Eye (tissue), 1 donor: ENCODE results near the gene RPP40.
A peak's percentile ranks its signal among the peaks of the same experiment; 100 is the strongest.

Experiments used
- DNase-seq: peaks from one replicate; pipeline ENCODE4 v3.0.0-alpha.2; 2015

RPP40 gene

DNA sequence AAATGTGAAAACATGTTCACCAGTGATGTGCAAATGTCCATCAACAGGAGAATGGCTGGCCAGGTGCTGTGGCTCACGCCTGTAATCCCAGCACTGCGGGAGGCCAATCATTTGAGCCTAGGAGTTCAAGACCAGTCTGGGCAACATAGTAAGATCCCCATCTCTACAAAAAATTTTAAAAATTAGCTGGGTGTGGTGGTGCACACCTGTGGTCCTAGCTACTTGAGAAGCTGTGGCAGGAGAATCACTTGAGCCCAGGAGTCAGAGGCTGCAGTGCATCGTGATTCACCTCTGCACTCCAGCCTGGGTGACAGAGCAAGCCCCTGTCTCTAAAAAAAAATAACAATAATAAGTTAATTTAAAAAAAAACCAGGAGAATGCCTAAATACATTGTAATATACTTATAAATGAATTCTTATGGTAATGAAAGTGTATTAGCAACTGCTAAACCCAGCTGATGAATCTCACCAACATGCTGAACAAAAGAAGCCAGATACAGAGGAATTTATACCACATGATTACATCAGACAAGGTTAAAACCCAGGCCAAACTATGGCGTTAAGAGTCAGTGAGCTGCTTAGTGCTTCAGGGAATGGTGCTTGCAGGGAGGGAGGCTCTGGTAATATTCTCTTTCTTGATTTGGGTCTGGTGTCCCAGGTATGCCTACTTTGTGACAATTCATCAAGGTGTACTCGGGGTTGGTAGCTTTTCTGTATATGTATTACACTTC, 36.4 kb downstream of the RPP40 start:
- no peak for DNase-seq

DNA sequence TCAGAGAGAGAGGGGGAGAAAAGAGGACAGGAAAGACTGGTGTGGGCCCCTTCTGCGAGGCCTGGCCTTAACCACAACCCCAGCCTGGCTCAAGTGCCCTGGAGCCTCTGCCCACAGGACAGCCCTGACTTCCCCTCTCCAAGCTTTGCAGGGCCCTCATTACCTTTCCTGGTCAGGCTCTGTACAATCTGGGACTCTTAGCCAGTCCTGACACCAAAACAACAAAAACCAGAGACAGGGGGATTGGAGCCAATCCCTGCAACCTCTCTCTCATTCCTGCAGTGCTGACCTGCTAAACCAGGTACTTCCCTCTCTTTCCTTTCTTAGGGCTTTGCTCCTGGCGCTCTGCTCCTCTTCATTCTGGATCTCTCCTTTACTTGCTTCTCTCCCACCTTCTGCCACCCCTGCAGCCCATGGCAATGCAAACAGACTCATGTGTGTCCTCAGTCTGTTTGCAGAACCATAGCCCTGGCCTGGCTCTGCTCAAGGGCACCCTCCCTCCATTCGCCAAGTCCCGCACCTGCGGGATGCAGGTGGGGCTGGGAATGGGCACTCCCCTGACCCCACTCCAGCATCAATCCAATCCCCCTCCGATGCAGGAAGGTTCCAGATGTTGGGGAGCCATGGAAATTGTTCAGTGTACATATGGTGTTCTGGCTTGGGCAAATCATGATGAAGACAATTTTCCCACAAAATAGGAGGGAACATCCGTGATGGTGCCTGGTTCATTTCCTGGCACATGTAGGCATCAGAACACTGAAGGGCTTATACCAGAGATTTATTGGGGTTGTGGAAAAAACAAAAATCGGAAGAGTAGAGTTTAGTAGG, 38.1 kb downstream of the RPP40 start:
- DNase-seq, result no peak

DNA sequence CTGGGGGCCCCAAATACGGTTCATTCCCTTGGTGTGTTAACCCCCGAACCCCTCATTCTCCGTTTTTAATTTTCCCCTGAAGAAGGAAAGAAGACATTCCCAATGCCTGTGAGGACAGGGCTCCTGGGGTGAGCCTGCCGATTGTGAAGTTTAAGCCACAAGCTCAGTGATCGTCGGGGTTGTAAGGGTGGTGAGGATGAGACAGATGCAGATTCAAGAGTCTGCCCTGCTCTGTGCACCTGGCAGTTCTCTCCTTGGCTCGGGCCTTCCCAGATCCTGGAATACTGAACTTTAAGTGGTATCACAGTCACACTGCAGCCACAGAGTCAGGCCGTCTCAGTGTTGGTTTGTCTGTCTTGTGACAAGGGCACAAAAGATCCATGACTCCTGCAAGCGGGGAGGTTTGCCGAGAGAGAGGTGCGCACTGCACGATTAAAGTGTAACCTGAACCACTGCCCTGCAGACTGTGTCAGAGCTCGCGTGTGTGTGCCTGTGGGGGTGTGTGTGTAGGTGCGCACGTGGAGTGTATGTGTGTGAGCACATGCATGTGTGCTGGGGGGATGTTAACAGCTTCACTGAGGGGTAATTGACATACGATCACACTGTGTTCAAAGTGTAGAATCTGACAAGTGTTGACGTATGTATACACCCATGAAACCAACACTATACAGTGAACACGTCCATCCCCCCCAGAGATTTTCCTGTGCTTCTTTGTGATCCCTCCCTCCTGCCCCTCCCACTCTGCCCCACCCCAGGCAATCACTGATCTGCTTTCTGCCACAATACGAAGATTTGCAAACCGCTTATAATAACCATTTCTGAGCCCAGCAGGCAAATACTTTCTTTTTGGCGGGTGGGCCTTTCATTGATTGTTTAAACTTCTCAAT, 38.9 kb downstream of the RPP40 start:
- peak; percentile 17 for DNase-seq

DNA sequence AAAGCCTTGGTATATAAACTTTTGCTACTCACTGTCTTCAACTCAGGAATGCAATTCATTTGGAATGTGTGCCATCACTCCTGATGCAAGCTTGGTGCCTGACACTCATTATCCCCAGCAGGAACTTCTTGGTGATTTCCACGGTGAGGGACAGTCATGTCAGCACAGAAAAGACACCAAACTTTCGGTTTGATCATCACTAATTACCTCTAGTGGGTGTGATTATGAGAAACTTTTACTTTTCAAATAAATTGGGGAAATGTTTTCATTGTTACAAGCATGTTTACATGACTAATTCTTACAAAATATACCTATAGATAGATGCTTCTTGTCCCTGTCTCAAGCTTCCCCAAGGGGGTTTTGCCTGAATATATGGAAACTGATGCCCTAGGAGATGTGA, 40.9 kb downstream of the RPP40 start:
- DNase-seq, result no peak

DNA sequence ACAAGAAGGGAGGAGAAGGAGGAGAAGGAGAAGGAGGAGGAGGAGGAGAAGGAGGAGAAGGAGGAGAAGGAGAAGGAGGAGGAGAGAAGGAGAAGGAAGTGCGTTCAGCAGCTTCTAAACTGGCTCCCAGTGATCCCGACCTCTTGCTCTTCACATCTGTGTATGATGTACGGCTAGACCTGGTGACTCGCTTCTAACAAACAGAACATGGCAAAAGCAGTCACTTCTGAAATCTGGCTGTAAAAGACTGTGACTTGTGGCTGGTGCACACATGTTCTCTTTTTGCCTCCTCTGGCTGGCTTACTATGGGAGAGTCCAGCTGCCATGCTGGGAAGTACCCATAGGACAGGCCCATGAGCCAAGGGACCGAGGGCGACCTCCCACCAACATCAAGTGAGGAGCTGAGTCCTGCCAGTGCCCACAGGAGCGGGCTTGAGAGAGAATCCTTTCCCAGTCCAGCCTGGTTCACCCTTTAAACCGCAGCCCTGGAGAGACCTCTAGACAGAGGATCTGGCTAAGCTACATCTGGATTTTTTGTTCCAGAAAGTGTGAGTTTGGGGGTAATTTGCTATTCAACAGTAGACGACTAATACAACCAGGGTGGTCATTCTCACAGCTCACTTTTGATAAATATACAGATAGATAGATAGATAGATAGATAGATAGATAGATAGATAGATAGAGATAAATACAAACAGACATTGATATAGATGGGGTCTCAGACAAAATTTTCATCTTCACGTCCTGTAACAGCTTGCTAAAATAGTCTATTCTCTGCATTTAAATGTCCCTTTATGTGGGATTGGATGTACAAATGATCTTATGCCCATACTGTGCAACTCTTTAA, 42.3 kb downstream of the RPP40 start:
- no peak for DNase-seq

DNA sequence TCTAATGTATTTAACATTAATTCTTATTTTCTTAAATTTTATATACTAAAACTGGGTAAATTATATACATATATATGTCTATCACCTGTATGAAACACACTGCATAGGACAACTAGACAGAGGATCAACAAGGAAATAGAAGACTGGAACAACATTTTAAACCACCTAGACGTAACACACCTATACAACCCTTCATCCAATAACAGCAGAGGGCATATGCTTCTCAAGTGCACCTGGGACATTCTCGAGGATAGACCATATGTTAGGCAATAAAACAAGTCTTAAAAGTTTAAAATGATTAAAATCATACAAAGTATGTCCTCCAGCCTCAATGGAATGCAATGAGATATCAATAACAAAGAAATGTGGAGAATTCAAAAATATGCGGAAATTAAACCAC, 45.2 kb downstream of the RPP40 start:
- DNase-seq, result no peak

DNA sequence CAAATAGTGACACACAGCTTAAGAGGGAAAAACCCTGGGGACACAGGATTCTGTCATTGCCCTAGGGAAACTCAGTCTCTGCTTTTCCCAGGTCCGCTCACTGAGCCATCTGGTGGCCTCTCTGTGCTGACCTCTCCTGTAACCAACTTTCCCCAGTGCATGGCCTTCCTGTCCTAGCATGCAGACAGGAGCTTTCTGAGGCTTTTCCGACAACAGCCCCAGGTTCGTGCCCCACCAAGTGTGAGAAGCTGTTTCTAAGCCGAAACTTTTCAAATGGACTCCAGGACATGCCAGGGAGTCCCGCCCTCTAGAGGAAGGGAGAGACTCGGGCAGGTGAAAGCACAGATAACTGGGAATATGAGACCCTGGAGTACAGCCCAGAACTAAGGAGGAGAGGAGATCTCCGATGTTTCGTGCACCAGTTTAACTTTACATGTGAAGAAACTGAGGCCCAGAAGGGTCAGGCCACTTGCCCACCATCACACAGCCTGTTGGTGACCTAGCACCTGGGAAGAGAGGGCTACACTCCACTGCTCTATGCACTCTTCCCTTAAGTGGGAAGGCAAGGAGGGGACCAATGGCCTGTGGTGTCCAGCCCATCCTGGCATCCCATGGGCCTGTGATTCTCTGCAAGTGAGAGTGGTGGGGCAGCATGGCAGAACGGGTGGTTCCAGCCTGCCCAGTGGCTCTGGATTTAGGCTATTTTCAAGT, 46.2 kb downstream of the RPP40 start:
- no peak for DNase-seq

DNA sequence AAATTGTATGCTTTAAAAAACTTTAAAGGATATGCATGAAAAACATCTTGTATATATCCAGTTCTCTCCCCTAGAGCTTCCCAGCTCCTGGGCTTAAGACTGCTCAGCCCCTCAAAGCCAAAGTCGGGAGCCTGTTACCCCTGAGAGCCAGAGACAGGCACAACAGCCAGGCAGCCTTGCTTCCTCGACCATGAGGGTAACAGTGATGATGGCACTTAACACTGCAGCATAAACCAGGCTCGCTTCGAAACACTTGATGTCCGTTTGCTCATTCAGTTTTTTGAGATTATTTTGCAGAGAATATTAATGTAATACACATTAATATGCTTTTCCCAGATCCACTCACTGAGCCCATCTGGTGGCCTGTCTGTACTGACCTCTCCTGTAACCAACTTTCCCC, 47.2 kb downstream of the RPP40 start:
- no peak for DNase-seq

DNA sequence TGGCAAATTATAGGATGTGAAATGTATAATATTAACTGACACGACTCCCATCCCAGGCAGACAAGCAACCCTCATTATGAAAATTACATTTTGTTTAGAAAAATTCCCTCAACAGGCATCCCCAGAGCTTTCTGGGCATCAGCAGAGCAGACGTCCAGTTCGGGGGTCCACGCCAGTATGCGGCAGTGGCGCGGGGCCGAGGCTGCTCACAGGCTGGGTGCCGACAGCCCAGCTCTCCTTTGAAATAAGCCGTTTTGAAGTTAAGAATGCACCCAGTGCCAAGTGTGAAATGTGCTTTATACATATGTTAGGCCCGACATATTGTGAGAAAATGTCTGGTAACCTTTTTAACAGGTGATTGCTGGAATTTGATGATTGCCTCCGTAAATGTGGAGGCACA, 50.4 kb downstream of the RPP40 start:
- no peak for DNase-seq

DNA sequence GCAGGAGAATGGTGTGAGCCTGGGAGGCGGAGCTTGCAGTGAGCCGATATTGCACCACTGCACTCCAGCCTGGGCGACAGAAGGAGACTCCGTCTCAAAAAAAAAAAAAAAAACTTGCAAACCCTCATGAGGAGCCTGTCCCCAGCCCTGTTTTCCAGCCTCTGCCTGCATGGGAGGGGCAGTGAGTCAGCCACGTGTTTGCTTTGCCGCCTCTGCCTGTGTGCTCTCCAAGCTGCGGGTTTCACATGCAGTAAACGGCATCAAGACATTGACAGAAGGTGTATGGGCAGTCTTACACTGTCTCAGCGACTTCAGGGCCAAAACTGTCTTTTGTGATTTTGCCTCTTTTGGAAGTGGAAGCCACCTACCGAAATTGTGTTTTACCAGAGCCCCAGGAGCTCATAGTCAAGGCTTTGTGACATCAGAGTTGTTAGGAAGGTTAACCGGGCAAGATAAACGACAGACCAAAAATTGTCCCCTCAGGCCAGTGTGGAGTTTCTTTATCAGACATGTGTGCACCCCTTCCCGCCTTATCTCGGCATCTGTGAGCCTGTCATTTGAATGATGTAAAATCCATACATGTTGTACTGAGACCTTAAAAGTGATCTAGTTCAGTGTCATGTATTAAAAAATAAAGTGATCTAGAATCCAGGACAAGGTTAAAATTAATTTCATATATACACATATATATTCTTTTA, 52.9 kb downstream of the RPP40 start:
- no peak for DNase-seq

DNA sequence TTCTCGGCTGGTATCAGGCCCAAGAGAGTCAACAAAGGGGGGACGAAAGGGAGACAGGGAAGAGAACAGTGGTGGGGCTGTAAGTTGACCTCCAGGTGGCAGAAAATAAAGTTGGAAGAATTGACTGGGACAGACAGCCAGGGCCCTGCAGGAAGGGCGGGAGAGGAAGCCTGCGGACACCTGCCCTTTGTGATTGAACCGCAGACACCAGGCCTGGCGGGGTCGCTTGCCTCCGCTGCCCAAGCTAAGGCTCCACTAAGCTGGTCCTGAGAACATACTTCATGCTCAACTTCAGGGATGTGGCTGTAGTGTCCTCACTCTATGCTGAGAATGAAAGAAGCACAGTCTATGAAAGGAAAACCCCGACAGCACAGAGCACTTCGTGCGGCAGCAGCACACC, 53.8 kb downstream of the RPP40 start:
- DNase-seq, result no peak

DNA sequence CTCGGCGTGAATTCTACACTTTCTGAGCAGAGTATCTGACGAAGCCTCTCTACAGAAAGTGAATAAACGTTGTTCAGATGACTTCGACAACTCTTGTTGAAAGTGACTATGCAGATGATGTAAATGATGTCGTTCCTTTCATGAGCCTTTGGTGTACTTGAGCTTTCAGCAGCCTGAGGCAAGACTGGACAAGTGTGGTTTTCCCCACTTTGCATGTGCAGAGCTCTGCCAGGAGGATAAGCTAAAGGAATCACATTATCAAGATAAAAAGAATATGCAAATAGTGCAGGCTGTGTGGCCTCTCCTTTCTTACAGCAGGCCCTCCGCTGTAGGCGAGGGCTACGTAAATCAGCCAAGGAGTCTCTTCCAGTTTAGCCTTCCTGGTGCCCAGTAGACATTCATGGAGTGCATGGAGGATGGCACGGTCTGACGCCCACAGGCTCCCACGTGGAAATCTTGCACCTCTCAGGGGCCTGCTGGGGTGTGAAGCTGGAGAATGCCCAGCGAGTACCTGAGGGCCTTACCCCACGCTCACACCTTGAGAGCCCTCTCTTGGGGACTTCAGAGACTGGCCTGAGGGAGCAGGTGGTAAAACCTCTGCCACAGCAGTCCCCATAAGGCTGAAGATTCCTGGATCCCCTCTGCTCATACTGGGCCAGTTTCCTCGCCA, 54.9 kb downstream of the RPP40 start:
- DNase-seq, result no peak

DNA sequence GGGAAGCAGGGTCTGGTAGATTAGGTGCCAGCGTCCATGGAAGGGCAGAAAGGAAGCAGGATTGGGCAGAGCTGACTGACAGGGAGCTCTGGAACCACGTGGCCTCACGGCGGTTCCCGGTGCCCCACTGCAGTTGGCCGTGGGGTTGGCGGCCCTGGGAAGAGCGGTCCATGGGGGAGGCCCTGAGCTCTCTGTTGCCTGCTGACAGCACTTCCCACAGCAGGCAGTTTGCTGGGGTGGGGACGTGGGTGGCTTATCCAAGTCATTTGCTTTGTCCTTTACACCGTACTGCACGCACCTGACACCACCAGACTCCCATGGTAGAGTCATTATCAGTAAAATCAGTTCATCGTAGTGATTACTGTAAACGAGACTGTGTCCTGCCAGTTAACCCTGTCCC, 56.1 kb downstream of the RPP40 start:
- no peak for DNase-seq

DNA sequence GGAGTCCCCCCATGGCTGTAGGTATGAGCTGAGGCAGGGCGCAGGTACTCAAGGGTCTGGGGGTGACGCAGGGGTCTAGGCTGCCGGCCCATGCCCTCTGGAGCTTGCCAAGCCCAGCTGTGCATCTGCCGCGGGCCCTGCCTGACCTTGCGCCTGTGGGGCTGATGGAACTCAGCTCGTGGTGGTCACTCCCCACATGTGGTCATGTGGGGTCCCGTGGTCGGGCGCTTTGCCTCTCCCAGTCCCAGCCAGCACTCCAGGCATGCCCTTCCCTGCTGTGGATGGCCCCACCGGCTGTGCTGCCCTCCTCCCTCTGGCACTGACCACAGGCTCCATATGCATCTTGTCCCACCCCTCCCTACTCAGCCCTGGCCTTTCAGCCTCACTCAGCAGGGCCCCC, 57.3 kb downstream of the RPP40 start:
- DNase-seq, result no peak
